PC-3 (cell line): Measurements from ENCODE around the gene CSMD2.

Source experiments
- EZH2 ChIP-seq: fragments of 300-600 bp; sonication (generic); IDR thresholded peaks from one replicate; pipeline ENCODE4 v1.6.1; 2017; ENCODE audit warnings: antibody characterized with exemption, mild to moderate bottlenecking, low read length; ENCODE audit not compliant: unreplicated experiment
- TF ChIP-seq, protein P1 (sequence below): fragments of 300-600 bp; sonication (generic); conservative IDR thresholded peaks from 2 replicates; pipeline ENCODE4 v1.5.1; 2017; ENCODE audit warnings: antibody characterized with exemption, low read depth, mild to moderate bottlenecking, low read length

DNA sequence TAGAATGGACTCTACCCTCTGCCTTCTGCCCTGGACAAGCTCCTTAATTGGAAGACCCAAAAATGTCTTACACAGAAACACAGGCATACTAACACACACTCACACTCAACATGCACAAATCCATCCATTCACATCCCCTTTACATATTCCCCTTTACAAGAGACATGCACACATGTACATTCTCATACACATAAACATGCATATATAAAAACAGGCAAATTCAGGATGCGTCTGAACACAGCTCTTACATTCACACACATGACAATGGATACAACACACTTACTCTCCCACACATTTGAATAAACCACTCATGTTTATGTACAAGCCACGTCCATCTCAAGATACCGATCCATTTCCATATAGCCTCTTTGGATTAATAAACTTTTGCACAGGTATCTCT is 216.7 kb downstream of the CSMD2 start:
- TF ChIP-seq, protein P1, sequence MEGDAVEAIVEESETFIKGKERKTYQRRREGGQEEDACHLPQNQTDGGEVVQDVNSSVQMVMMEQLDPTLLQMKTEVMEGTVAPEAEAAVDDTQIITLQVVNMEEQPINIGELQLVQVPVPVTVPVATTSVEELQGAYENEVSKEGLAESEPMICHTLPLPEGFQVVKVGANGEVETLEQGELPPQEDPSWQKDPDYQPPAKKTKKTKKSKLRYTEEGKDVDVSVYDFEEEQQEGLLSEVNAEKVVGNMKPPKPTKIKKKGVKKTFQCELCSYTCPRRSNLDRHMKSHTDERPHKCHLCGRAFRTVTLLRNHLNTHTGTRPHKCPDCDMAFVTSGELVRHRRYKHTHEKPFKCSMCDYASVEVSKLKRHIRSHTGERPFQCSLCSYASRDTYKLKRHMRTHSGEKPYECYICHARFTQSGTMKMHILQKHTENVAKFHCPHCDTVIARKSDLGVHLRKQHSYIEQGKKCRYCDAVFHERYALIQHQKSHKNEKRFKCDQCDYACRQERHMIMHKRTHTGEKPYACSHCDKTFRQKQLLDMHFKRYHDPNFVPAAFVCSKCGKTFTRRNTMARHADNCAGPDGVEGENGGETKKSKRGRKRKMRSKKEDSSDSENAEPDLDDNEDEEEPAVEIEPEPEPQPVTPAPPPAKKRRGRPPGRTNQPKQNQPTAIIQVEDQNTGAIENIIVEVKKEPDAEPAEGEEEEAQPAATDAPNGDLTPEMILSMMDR: no peak
- TF ChIP-seq EZH2: no peak
